ENCODE results near the gene ITPK1.
"Not testable (repeated sequence)": the region's sequence is repeated elsewhere in the genome, so short reads cannot be mapped to it uniquely, and the experiment has no call there.

The ITPK1 gene

GRCh38 chr14:93082576-93083001, 33.1 kb downstream of the ITPK1 start:
- no peak for DNase-seq

GRCh38 chr14:93081876-93082570, 33.7 kb downstream of the ITPK1 start:
- DNase-seq: no peak

GRCh38 chr14:93079865-93080403, 35.8 kb downstream of the ITPK1 start:
- DNase-seq: no peak

GRCh38 chr14:93079321-93079720, 36.4 kb downstream of the ITPK1 start:
- DNase-seq: no peak

- no peak for DNase-seq
Observed at GRCh38 chr14:93078870-93079269, 36.9 kb downstream of the ITPK1 start.

- DNase-seq: no peak
Observed at GRCh38 chr14:93076755-93077154, 39.0 kb downstream of the ITPK1 start.

- no peak for DNase-seq
Observed at GRCh38 chr14:93075891-93076290, 39.8 kb downstream of the ITPK1 start.

- DNase-seq: no peak
Observed at GRCh38 chr14:93073910-93074769, 41.6 kb downstream of the ITPK1 start.

GRCh38 chr14:93073358-93073707, 42.4 kb downstream of the ITPK1 start:
- no peak for DNase-seq

GRCh38 chr14:93072659-93073357, 42.9 kb downstream of the ITPK1 start:
- no peak for DNase-seq

GRCh38 chr14:93068711-93069110, 47.0 kb downstream of the ITPK1 start:
- DNase-seq: no peak

- no peak for DNase-seq
Observed at GRCh38 chr14:93067088-93067487, 48.6 kb downstream of the ITPK1 start.

GRCh38 chr14:93065272-93065730, 50.4 kb downstream of the ITPK1 start:
- DNase-seq: no peak

GRCh38 chr14:93064411-93065271, 51.1 kb downstream of the ITPK1 start:
- no peak for DNase-seq

- DNase-seq: no peak
Observed at GRCh38 chr14:93063393-93063792, 52.3 kb downstream of the ITPK1 start.

- no peak for DNase-seq
Observed at GRCh38 chr14:93062890-93063289, 52.8 kb downstream of the ITPK1 start.

GRCh38 chr14:93062013-93062412, 53.7 kb downstream of the ITPK1 start:
- DNase-seq: not testable (repeated sequence)

GRCh38 chr14:93061380-93062012, 54.2 kb downstream of the ITPK1 start:
- no peak for DNase-seq

GRCh38 chr14:93060841-93061240, 54.9 kb downstream of the ITPK1 start:
- no peak for DNase-seq

- no peak for DNase-seq
Observed at GRCh38 chr14:93059917-93060545, 55.7 kb downstream of the ITPK1 start.

- DNase-seq: no peak
Observed at GRCh38 chr14:93059260-93059659, 56.5 kb downstream of the ITPK1 start.

Measured in NCI-H146 (cell line).